Measurements from ENCODE around the gene TAF3. TPM values are rescaled to one million over a fixed set of nuclear protein-coding genes. Genes with fewer than 3 reads are reported as not detected.

TAF3 gene
- total RNA-seq, 1 donor from 2014 or later, result 4.6 TPM

- Histone ChIP-seq H3K9ac (no peak overlapping the region), H3K4me3 (peak overlapping the region; percentile 44), H2AFZ (replicated peaks) (no peak overlapping the region), H3K79me2 (ENCODE audit: low read depth) (no peaks in the 10 kb centered on the region), H3F3A (ENCODE audit: low read depth) (peaks cover 81% of the 10 kb centered on the region), H3K36me3 (no peaks in the 10 kb centered on the region), H3K9me3 (ENCODE audit: low read depth) (no peaks in the 10 kb centered on the region), H3K27me3 (peaks cover 100% of the 10 kb centered on the region), H4K20me1 (ENCODE audit: low read depth) (peaks cover 96% of the 10 kb centered on the region), H3K4me2 (peak overlapping the region; percentile 92), H3K27ac (no peak overlapping the region), H3K4me1 (peaks cover 71% of the 10 kb centered on the region)
- H3K27me3 Mint-ChIP-seq (ENCODE audit: insufficient read depth, low read depth), result peaks cover 72% of the 10 kb centered on the region
- peak; percentile 65 for DNase-seq (ENCODE audit: low spot score)
- TF ChIP-seq CTCF (IDR thresholded peaks at IDR 0.05) (no peak), EZH2phosphoT487 (IDR thresholded peaks at IDR 0.05) (peak; percentile 89), EZH2 (IDR thresholded peaks at IDR 0.05) (no peak)
- H3K36me3 Mint-ChIP-seq, result no peaks in the 10 kb centered on the region
- H3K4me3 Mint-ChIP-seq, result peak overlapping the region; percentile 60
- no peak overlapping the region for H3K27ac Mint-ChIP-seq
- no peaks in the 10 kb centered on the region for H3K9me3 Mint-ChIP-seq
- H3K4me1 Mint-ChIP-seq, result peaks cover 44% of the 10 kb centered on the region
Measured at GRCh38 chr10:8049045-8049864, 230.9 kb downstream of the TAF3 start.

- peaks cover 81% of the 10 kb centered on the region for H3F3A ChIP-seq (ENCODE audit: low read depth)
- Mint-ChIP-seq H3K4me3 (peak overlapping the region; percentile 71), H3K27me3 (ENCODE audit: insufficient read depth, low read depth) (peaks cover 68% of the 10 kb centered on the region), H3K36me3 (no peaks in the 10 kb centered on the region), H3K4me1 (peaks cover 38% of the 10 kb centered on the region), H3K9me3 (no peaks in the 10 kb centered on the region), H3K27ac (no peak overlapping the region)
- no peaks in the 10 kb centered on the region for H3K79me2 ChIP-seq (ENCODE audit: low read depth)
- DNase-seq (ENCODE audit: low spot score), result peak; percentile 79
- H2AFZ ChIP-seq (replicated peaks), result no peak overlapping the region
- H3K36me3 ChIP-seq, result no peaks in the 10 kb centered on the region
- no peaks in the 10 kb centered on the region for H3K9me3 ChIP-seq (ENCODE audit: low read depth)
- peak overlapping the region; percentile 92 for H3K4me2 ChIP-seq
- H4K20me1 ChIP-seq (ENCODE audit: low read depth), result peaks cover 94% of the 10 kb centered on the region
- H3K27ac ChIP-seq, result no peak overlapping the region
- H3K4me1 ChIP-seq, result peaks cover 72% of the 10 kb centered on the region
- H3K27me3 ChIP-seq, result peaks cover 100% of the 10 kb centered on the region
- H3K4me3 ChIP-seq, result peak overlapping the region; percentile 44
- no peak overlapping the region for H3K9ac ChIP-seq
- TF ChIP-seq EZH2phosphoT487 (IDR thresholded peaks at IDR 0.05), result peak; percentile 65
- TF ChIP-seq CTCF (IDR thresholded peaks at IDR 0.05), result no peak
- peak; percentile 89 for TF ChIP-seq EZH2 (IDR thresholded peaks at IDR 0.05)
Measured at GRCh38 chr10:8049865-8050555, 231.7 kb downstream of the TAF3 start.

GRCh38 chr10:8050556-8051108, 232.3 kb downstream of the TAF3 start:
- TF ChIP-seq EZH2phosphoT487 (IDR thresholded peaks at IDR 0.05) (no peak), EZH2 (IDR thresholded peaks at IDR 0.05) (peak; percentile 15), CTCF (IDR thresholded peaks at IDR 0.05) (no peak)
- Mint-ChIP-seq H3K9me3 (no peaks in the 10 kb centered on the region), H3K27me3 (ENCODE audit: insufficient read depth, low read depth) (peaks cover 66% of the 10 kb centered on the region), H3K27ac (no peak overlapping the region), H3K4me3 (peak overlapping the region; percentile 71), H3K36me3 (no peaks in the 10 kb centered on the region), H3K4me1 (peaks cover 35% of the 10 kb centered on the region)
- H3F3A ChIP-seq (ENCODE audit: low read depth), result peaks cover 75% of the 10 kb centered on the region
- H3K4me1 ChIP-seq, result peaks cover 73% of the 10 kb centered on the region
- H2AFZ ChIP-seq (replicated peaks), result no peak overlapping the region
- peak overlapping the region; percentile 44 for H3K4me3 ChIP-seq
- no peaks in the 10 kb centered on the region for H3K79me2 ChIP-seq (ENCODE audit: low read depth)
- H3K27me3 ChIP-seq, result peaks cover 100% of the 10 kb centered on the region
- H4K20me1 ChIP-seq (ENCODE audit: low read depth), result peaks cover 94% of the 10 kb centered on the region
- no peak overlapping the region for H3K9ac ChIP-seq
- H3K27ac ChIP-seq, result no peak overlapping the region
- no peaks in the 10 kb centered on the region for H3K36me3 ChIP-seq
- DNase-seq (ENCODE audit: low spot score), result peak; percentile 87
- H3K4me2 ChIP-seq, result peak overlapping the region; percentile 92
- no peaks in the 10 kb centered on the region for H3K9me3 ChIP-seq (ENCODE audit: low read depth)

Measured in neural progenitor cell (in vitro differentiated cells).